ENCODE data around the gene NCOA1.

DNA sequence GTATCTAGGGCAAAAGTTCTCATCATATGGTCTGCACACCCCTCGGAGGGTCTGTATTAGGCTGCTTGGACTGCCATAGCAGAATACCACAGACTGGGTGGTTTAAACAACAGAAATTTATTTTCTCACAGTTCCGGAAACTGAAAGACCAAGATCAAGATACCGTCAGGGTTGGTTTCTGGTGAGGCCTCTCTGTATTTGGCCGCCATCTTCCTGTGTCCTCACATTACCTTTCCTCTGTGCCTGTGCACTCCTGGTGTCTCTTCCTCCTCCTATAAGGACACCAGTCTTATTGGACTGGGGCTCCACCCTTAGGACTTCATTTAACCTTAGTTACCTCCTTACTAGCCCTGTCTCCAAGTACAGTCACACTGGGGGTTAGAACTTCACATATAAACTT is 132.5 kb downstream of the NCOA1 start:
- no peak for TF ChIP-seq CTCF (IDR thresholded peaks at IDR 0.05; ENCODE audit: extremely low read depth in 1 of 2, insufficient read depth in 1 of 2, low read depth in 1 of 2, low read length in 2 of 2)
- TF ChIP-seq EZH2 (IDR thresholded peaks at IDR 0.05; ENCODE audit: borderline replicate concordance, low read depth, low read length, severe bottlenecking): no peak
- no peak for TF ChIP-seq POLR2A (IDR thresholded peaks at IDR 0.05; ENCODE audit: low read depth, low read length)
- no peak for TF ChIP-seq POLR2AphosphoS5 (IDR thresholded peaks at IDR 0.05; ENCODE audit: insufficient read depth, low read depth, low read length)
- TF ChIP-seq GATA2 (IDR thresholded peaks at IDR 0.05; ENCODE audit: insufficient read depth, insufficient read length, low read depth, low read length): no peak
- TF ChIP-seq JUN (IDR thresholded peaks at IDR 0.05; ENCODE audit: borderline replicate concordance, insufficient read depth, insufficient read length, low read depth): no peak
- TF ChIP-seq MAX (IDR thresholded peaks at IDR 0.05; ENCODE audit: insufficient read depth, insufficient read length): no peak
- TF ChIP-seq MYC (IDR thresholded peaks at IDR 0.05; ENCODE audit: low read depth, low read length): no peak

Data from endothelial cell of umbilical vein (primary cell).